K562 (cell line): Measurements from ENCODE around the gene VSIG10. TPM values are rescaled to one million over a fixed set of nuclear protein-coding genes. Genes with fewer than 3 reads are reported as not detected.
"Not testable (repeated sequence)": the region's sequence is repeated elsewhere in the genome, so short reads cannot be mapped to it uniquely, and the experiment has no call there.

Source experiments
- ATAC-seq: fragments of 200-7000 bp; cut with Tn5 transposase; 3 replicates; pipeline ENCODE4 v1.9.1; 2020; ENCODE audit warnings: moderate library complexity
- BruUV-seq: library from RNA; stranded (reverse); fragments of 400-500 nt; replicated peaks from 2 replicates; lab custom pipeline; 2021; lab: Mats Ljungman, UMichigan
- CTCF ChIA-PET: fragments of 300-600 bp; formaldehyde crosslinking; extraction: SDS; loops from one replicate; lab custom pipeline; 2021; ENCODE audit warnings: low intra/inter-chr PET ratio; lab: Yijun Ruan, JAX
- POLR2A ChIA-PET: fragments of 300-600, 350-650 bp; sonication (Branson Sonifier 250); formaldehyde crosslinking; extraction: SDS; loops from one replicate; lab custom pipeline; 2021; ENCODE audit warnings: antibody characterized with exemption, inconsistent platforms; lab: Yijun Ruan, JAX
- DNase-seq, 4 experiments: peaks; one replicate each; pipeline versions ENCODE4 v3.0.0 to v3.0.0-alpha.2; 2011 to 2018; ENCODE audit warnings: low spot score in 3 of 4, mixed read lengths in 3 of 4; ENCODE audit errors: extremely low read depth in 1 of 4
- FAIRE-seq: peaks from 2 replicates; lab custom pipeline; 2011; peaks lifted over from hg19 to GRCh38; lab: Jason Lieb, UNC
- H2AFZ ChIP-seq: 2 replicates; pipeline ENCODE4 v1.6.0; 2011; ENCODE audit warnings: low read depth, low read length, control low read depth, inconsistent platforms
- H3K27ac ChIP-seq: fragments of 200-600 bp; 3 replicates; pipeline ENCODE4 v1.8.0; 2011; ENCODE audit warnings: low read depth, mild to moderate bottlenecking, control low read depth, inconsistent platforms, low read length, moderate library complexity, mixed read lengths; ENCODE audit errors: extremely low read depth
- H3K27me3 ChIP-seq, 2 experiments: fragments of 300-600 bp in 1 of 2; 2 replicates in 1 of 2; 3 replicates in 1 of 2; pipeline versions ENCODE4 v1.6.0 to v1.8.0; 2011; ENCODE audit warnings: inconsistent platforms in 2 of 2, low read length in 2 of 2, mild to moderate bottlenecking in 1 of 2, mixed read lengths in 1 of 2, moderate library complexity in 1 of 2; ENCODE audit not compliant: control insufficient read depth in 2 of 2, insufficient read depth in 2 of 2
- H3K36me3 ChIP-seq: fragments of 300-600 bp; 3 replicates; pipeline ENCODE4 v1.8.0; 2011; ENCODE audit warnings: mild to moderate bottlenecking, low read length, inconsistent platforms; ENCODE audit not compliant: control insufficient read depth, insufficient read depth
- H3K4me1 ChIP-seq, 2 experiments: fragments of 200-600 bp in 1 of 2; replicated peaks in 1 of 2; 2 replicates in 1 of 2; 3 replicates in 1 of 2; pipeline versions ENCODE4 v1.5.1 to v1.8.0; 2011; ENCODE audit warnings: inconsistent platforms in 2 of 2, low read length in 2 of 2, mild to moderate bottlenecking in 1 of 2, mixed read lengths in 1 of 2, moderate library complexity in 1 of 2; ENCODE audit not compliant: control insufficient read depth in 2 of 2, insufficient read depth in 2 of 2
- H3K4me2 ChIP-seq: 2 replicates; pipeline ENCODE4 v1.6.1; 2011; ENCODE audit warnings: low read length, control low read depth, inconsistent platforms, mixed read lengths; ENCODE audit not compliant: insufficient read depth
- H3K4me3 ChIP-seq: fragments of 200-600 bp; sonication (generic), shearing (Covaris generic); 2 replicates; pipeline ENCODE4 v1.5.1; 2016; ENCODE audit warnings: control low read depth, inconsistent platforms
- H3K79me2 ChIP-seq: fragments of 200-600 bp; 3 replicates; pipeline ENCODE4 v1.8.0; 2011; ENCODE audit warnings: low read length, inconsistent platforms; ENCODE audit not compliant: control insufficient read depth, insufficient read depth
- H3K9ac ChIP-seq, 2 experiments: 2 replicates each; pipeline versions ENCODE4 v1.6.0 to v1.6.1; 2011; ENCODE audit warnings: low read depth in 2 of 2, low read length in 2 of 2, control low read depth in 1 of 2, inconsistent platforms in 1 of 2, mild to moderate bottlenecking in 1 of 2, mixed read lengths in 1 of 2; ENCODE audit not compliant: insufficient read depth in 1 of 2
- H3K9me1 ChIP-seq: one replicate; pipeline ENCODE4 v1.6.0; 2011; ENCODE audit warnings: inconsistent platforms, mild to moderate bottlenecking, low read length, moderate library complexity; ENCODE audit not compliant: control insufficient read depth, insufficient read depth
- H3K9me3 ChIP-seq: replicated peaks from 2 replicates; pipeline ENCODE4 v1.5.1; 2011; ENCODE audit warnings: low read depth, low read length, inconsistent platforms; ENCODE audit not compliant: control insufficient read depth, insufficient read depth
- H4K20me1 ChIP-seq: replicated peaks from 2 replicates; pipeline ENCODE4 v1.6.1; 2011; ENCODE audit warnings: low read length, inconsistent platforms, mixed read lengths; ENCODE audit not compliant: control insufficient read depth, insufficient read depth
- CBFB ChIP-seq: sonication (generic); formaldehyde crosslinking; IDR thresholded peaks from 2 replicates; pipeline ENCODE4 v1.4.0; 2020; ENCODE audit warnings: mild to moderate bottlenecking, missing genetic modification reagents
- CBX3 ChIP-seq, 2 experiments: IDR thresholded peaks; 1 replicate in 1 of 2; 2 replicates in 1 of 2; pipeline ENCODE4 v1.6.1; 2012; ENCODE audit warnings: inconsistent platforms in 2 of 2, low read length in 2 of 2, borderline replicate concordance in 1 of 2, control low read depth in 1 of 2
- ETS2 ChIP-seq: IDR thresholded peaks from 2 replicates; pipeline ENCODE4 v1.6.1; 2016; ENCODE audit warnings: borderline replicate concordance, missing genetic modification characterization, mild to moderate bottlenecking, moderate library complexity, missing compliant biosample characterization; ENCODE audit not compliant: poor library complexity, severe bottlenecking
- GTF2F1 ChIP-seq: IDR thresholded peaks from 2 replicates; pipeline ENCODE4 v1.6.1; 2011; ENCODE audit warnings: low read depth, low read length, improper control_type of control experiment
- HEY1 ChIP-seq: fragments of 250-450 bp; sonication (Bioruptor Pico); IDR thresholded peaks from 2 replicates; pipeline ENCODE4 v1.5.0; 2020; ENCODE audit warnings: mild to moderate bottlenecking, moderate library complexity, borderline replicate concordance
- NR1H2 ChIP-seq: sonication (generic); formaldehyde crosslinking; IDR thresholded peaks from 2 replicates; pipeline ENCODE4 v1.4.0; 2020; ENCODE audit warnings: mild to moderate bottlenecking, missing genetic modification reagents
- ZNF408 ChIP-seq: fragments of 250-450 bp; sonication (Bioruptor Pico); IDR thresholded peaks from 2 replicates; pipeline ENCODE4 v1.4.0; 2020; ENCODE audit warnings: low read depth, mild to moderate bottlenecking, moderate library complexity
- ZNF695 ChIP-seq: fragments of 450-650 bp; formaldehyde crosslinking; IDR thresholded peaks from 2 replicates; pipeline ENCODE4 v1.4.0; 2020; ENCODE audit warnings: mild to moderate bottlenecking, moderate library complexity
- WGBS: fragments of 100-300 bp; shearing (Covaris generic); methylation state at CpG from one replicate; pipeline ENCODE4 v1.1.6; 2016; ENCODE audit warnings: low coverage, mixed read lengths; ENCODE audit not compliant: insufficient coverage; ENCODE audit errors: missing lambda C conversion rate; 5-methylcytosine and 5-hydroxymethylcytosine counted together
- in situ Hi-C: fragments of 300-500 bp; cut with MboI; formaldehyde crosslinking; loops from 4 replicates; pipeline ENCODE4 v1.15.0; 2018; ENCODE audit warnings: inconsistent platforms, mixed read lengths
- intact Hi-C: fragments of 100-400 bp; cut with micrococcal nuclease; formaldehyde crosslinking; loops from 2 replicates; pipeline ENCODE4 v1.14.2; 2022
- polyA plus RNA-seq, 8 experiments: library from polyadenylated mRNA; depleted of rRNA in 4 of 8; stranded (reverse) in 5 of 8; unstranded in 3 of 8; fragments of >200 nt; fragmentation: Nextera tagmentation in 2 of 8; fragmentation: Illumina TruSeq in 1 of 8; extraction: Ambion mirVana in 2 of 8; extraction: Trizol in 1 of 8; gene quantifications; 2 replicates each; pipeline versions ENCODE4 v1.2.1 to v1.2.3, GENCODE V29; 2011 to 2014; ENCODE audit warnings: inconsistent platforms in 1 of 8, missing spikeins in 1 of 8
- total RNA-seq, 7 experiments: library from RNA; depleted of rRNA in 6 of 7; stranded (reverse); fragments of >200 nt in 6 of 7; fragmentation: Illumina TruSeq in 2 of 7; extraction: Trizol in 2 of 7; gene quantifications; 2 replicates each; pipeline versions ENCODE4 v1.2.1 to v1.2.3, GENCODE V29; 2011 to 2021; ENCODE audit warnings: low replicate concordance in 1 of 7
- TF ChIP-seq, protein P1 (sequence below): fragments of 450-650 bp; IDR thresholded peaks from 2 replicates; pipeline ENCODE4 v1.6.1; 2016; ENCODE audit warnings: missing biosample characterization, missing genetic modification characterization
- TF ChIP-seq, protein P2 (sequence below): fragments of 450-650 bp; IDR thresholded peaks from 2 replicates; pipeline ENCODE4 v1.6.1; 2018; ENCODE audit warnings: mild to moderate bottlenecking, low read depth; ENCODE audit not compliant: partially characterized antibody

The VSIG10 gene
- total and polyA plus RNA-seq, 9 of the 15 experiments (the other 6 are each of a cell fraction or from before 2014, with no cell fraction given) = 4.1 to 8.8 (median 4.7) TPM

DNA sequence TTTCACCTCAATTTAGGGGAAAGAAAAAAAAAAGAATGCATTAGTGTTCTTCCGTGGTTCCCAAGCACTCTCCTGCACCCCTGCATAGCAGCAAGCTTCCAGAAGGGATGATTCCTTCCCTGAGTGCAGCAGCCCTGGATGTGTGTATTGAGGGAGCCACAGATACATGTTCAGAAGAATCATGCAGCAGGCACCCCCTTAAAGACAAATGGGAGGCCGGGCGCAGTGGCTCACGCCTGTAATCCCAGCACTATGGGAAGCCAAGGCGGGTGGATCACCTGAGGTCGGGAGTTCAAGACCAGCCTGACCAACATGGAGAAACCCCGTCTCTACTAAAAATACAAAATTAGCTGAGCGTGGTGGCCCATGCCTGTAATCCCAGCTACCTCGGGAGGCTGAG lies 22.3 kb downstream of the VSIG10 start:
- H3K9ac ChIP-seq, ATAC-seq, H3K4me3 ChIP-seq, BruUV-seq, H3K4me2 ChIP-seq, H3K27ac ChIP-seq, FAIRE-seq, CTCF ChIA-PET, H2AFZ ChIP-seq, intact Hi-C loops, H3K36me3 ChIP-seq, H3K79me2 ChIP-seq, H3K9me1 ChIP-seq, H3K9me3 ChIP-seq, H4K20me1 ChIP-seq, DNase-seq, H3K4me1 ChIP-seq, in situ Hi-C loops: not testable (repeated sequence)
- H3K27me3 ChIP-seq = peaks cover 30 to 48% of the 10 kb centered on the region in 2 experiments
- POLR2A ChIA-PET = interaction anchor here (1.4 kb wide), 1 partner anchor 11 kb away, joined by 4 read pairs; no protein-coding TSS in a partner anchor
- WGBS = 6% methylated on average over 6 of the region's 9 CpGs

DNA sequence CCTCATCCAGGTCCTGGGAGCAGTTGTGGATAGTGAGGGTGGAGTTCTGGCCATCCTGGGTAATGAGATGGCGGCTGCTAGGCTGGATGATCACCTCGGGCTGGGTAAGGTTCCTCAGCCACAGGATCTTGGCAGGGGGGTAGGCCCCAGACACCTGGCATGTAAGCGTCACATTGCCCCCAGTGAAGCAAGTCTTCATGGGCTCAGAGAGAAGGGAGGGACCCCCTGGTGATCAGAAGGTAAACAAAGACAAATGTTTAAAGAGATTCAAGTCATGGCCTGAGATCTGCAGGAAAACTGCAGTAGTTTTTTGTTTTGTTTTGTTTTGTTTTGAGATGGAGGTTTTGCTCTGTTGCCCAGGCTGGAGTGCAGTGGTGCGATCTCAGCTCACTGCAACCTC lies 30.0 kb downstream of the VSIG10 start:
- no peak overlapping the region for H3K4me3 ChIP-seq
- no TSS peak for BruUV-seq
- no peak overlapping the region for H2AFZ ChIP-seq
- WGBS = 16% methylated on average over 4 of the region's 4 CpGs
- H3K4me2 ChIP-seq = no peak overlapping the region
- no peaks in the 10 kb centered on the region for H3K9me1 ChIP-seq
- no peaks in the 10 kb centered on the region; the same call in 1 of the 2 replicates for H4K20me1 ChIP-seq
- CTCF ChIA-PET = no interaction called here
- no peak overlapping the region for H3K9ac ChIP-seq
- intact Hi-C loops = no loop called here
- in situ Hi-C loops = no loop called here
- no peaks in the 10 kb centered on the region for H3K9me3 ChIP-seq
- FAIRE-seq = no peak
- no peak for DNase-seq
- peaks cover 5 to 19% of the 10 kb centered on the region in 2 experiments for H3K27me3 ChIP-seq
- H3K36me3 ChIP-seq = no peaks in the 10 kb centered on the region
- no peaks in the 10 kb centered on the region for H3K79me2 ChIP-seq
- ATAC-seq = no peak
- no peaks in the 10 kb centered on the region for H3K4me1 ChIP-seq
- TF ChIP-seq ETS2 (tag) = no peak
- no peak for TF ChIP-seq HEY1 (CRISPR knock-in tag)
- TF ChIP-seq CBX3 (IDR thresholded peaks at IDR 0.05; ENCODE audit: borderline replicate concordance in 1 of 2, low read length in 2 of 2) = no peak
- TF ChIP-seq, protein P1, sequence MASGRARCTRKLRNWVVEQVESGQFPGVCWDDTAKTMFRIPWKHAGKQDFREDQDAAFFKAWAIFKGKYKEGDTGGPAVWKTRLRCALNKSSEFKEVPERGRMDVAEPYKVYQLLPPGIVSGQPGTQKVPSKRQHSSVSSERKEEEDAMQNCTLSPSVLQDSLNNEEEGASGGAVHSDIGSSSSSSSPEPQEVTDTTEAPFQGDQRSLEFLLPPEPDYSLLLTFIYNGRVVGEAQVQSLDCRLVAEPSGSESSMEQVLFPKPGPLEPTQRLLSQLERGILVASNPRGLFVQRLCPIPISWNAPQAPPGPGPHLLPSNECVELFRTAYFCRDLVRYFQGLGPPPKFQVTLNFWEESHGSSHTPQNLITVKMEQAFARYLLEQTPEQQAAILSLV (tag) = no peak
- no peak for TF ChIP-seq ZNF408
- TF ChIP-seq, protein P2, sequence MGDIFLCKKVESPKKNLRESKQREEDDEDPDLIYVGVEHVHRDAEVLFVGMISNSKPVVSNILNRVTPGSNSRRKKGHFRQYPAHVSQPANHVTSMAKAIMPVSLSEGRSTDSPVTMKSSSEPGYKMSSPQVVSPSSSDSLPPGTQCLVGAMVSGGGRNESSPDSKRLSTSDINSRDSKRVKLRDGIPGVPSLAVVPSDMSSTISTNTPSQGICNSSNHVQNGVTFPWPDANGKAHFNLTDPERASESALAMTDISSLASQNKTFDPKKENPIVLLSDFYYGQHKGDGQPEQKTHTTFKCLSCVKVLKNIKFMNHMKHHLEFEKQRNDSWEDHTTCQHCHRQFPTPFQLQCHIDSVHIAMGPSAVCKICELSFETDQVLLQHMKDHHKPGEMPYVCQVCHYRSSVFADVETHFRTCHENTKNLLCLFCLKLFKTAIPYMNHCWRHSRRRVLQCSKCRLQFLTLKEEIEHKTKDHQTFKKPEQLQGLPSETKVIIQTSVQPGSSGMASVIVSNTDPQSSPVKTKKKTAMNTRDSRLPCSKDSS = no peak
- no peak for TF ChIP-seq NR1H2 (CRISPR knock-in tag)
- no peak for TF ChIP-seq GTF2F1
- TF ChIP-seq ZNF695 = no peak
- TF ChIP-seq CBFB (CRISPR knock-in tag) = no peak
- POLR2A ChIA-PET = interaction anchor here (1.0 kb wide), 1 partner anchor 9 kb away, joined by 5 read pairs; no protein-coding TSS in a partner anchor
- H3K27ac ChIP-seq = no peak overlapping the region
